ENCODE results near the gene PHF10.

Gene PHF10

GRCh38 chr6:169722362-169723199 lies 1.7 kb downstream of the PHF10 start:
- H3K9me3 ChIP-seq (ENCODE audit: insufficient read depth, low read depth, low read length), result no peaks in the 10 kb centered on the region
- peaks cover 9% of the 10 kb centered on the region for H3K79me2 ChIP-seq (ENCODE audit: control insufficient read depth, insufficient read depth, low read length, poor library complexity)
- no peak overlapping the region for H2BK5ac ChIP-seq (ENCODE audit: low read depth, low read length, poor library complexity)
- no peak overlapping the region for H2AK5ac ChIP-seq (ENCODE audit: low read length)
- H3K4me2 ChIP-seq (ENCODE audit: low read length), result peak overlapping the region; percentile 90
- peak; percentile 50 to 64 for DNase-seq
- H3K14ac ChIP-seq (ENCODE audit: low read length), result no peak overlapping the region
- H3K79me1 ChIP-seq (ENCODE audit: low read length), result peaks cover 11% of the 10 kb centered on the region
- H4K12ac ChIP-seq (ENCODE audit: low read depth, low read length), result no peak overlapping the region
- H2BK120ac ChIP-seq (ENCODE audit: insufficient read depth, low read length, poor library complexity), result no peak overlapping the region
- no peaks in the 10 kb centered on the region for H3K36me3 ChIP-seq (ENCODE audit: control insufficient read depth in 1 of 2, insufficient read depth in 2 of 2, low read length in 2 of 2)
- H4K8ac ChIP-seq (ENCODE audit: low read depth, low read length), result no peak overlapping the region
- H3K27ac ChIP-seq (ENCODE audit: low read depth, low read length), result no peak overlapping the region
- no peak overlapping the region for H3K23ac ChIP-seq (ENCODE audit: low read length)
- H3K4me3 ChIP-seq (ENCODE audit: low read depth, low read length), result peak overlapping the region; percentile 72
- H4K91ac ChIP-seq (ENCODE audit: low read depth, low read length), result no peak overlapping the region
- H3K4ac ChIP-seq (ENCODE audit: low read depth, low read length), result no peak overlapping the region
- H2BK12ac ChIP-seq (ENCODE audit: low read length), result no peak overlapping the region
- H3K27me3 ChIP-seq (ENCODE audit: insufficient read depth, low read length), result no peaks in the 10 kb centered on the region
- no CpG with 5 or more reads among the region's 22 CpGs for WGBS (ENCODE audit: extremely low coverage, insufficient coverage, insufficient read length)
- peak overlapping the region; percentile 6 for H3K9ac ChIP-seq (ENCODE audit: low read length)
- no peak overlapping the region for H2AFZ ChIP-seq (ENCODE audit: insufficient read depth, low read length, poor library complexity)
- H3K18ac ChIP-seq (ENCODE audit: low read length), result no peak overlapping the region
- peaks cover 0 to 5% of the 10 kb centered on the region in 2 experiments for H3K4me1 ChIP-seq (ENCODE audit: control insufficient read depth in 1 of 2, insufficient read depth in 2 of 2, low read length in 2 of 2)

GRCh38 chr6:169720207-169720855 lies 4.0 kb downstream of the PHF10 start:
- Histone ChIP-seq H3K9me3 (ENCODE audit: insufficient read depth, low read depth, low read length) (no peaks in the 10 kb centered on the region), H3K4ac (ENCODE audit: low read depth, low read length) (no peak overlapping the region), H2AK5ac (ENCODE audit: low read length) (no peak overlapping the region), H2BK120ac (ENCODE audit: insufficient read depth, low read length, poor library complexity) (no peak overlapping the region), H3K27ac (ENCODE audit: low read depth, low read length) (no peak overlapping the region), H2BK5ac (ENCODE audit: low read depth, low read length, poor library complexity) (no peak overlapping the region), H3K27me3 (ENCODE audit: insufficient read depth, low read length) (no peaks in the 10 kb centered on the region), H3K4me1 (ENCODE audit: control insufficient read depth in 1 of 2, insufficient read depth in 2 of 2, low read length in 2 of 2) (peaks cover 0 to 5% of the 10 kb centered on the region in 2 experiments), H3K9ac (ENCODE audit: low read length) (no peak overlapping the region), H3K23ac (ENCODE audit: low read length) (no peak overlapping the region), H3K4me2 (ENCODE audit: low read length) (no peak overlapping the region), H3K79me1 (ENCODE audit: low read length) (peaks cover 11% of the 10 kb centered on the region), H4K91ac (ENCODE audit: low read depth, low read length) (no peak overlapping the region), H3K36me3 (ENCODE audit: control insufficient read depth in 1 of 2, insufficient read depth in 2 of 2, low read length in 2 of 2) (peaks cover 7 to 8% of the 10 kb centered on the region in 2 experiments), H3K79me2 (ENCODE audit: control insufficient read depth, insufficient read depth, low read length, poor library complexity) (peaks cover 9% of the 10 kb centered on the region), H4K12ac (ENCODE audit: low read depth, low read length) (no peak overlapping the region), H3K4me3 (ENCODE audit: low read depth, low read length) (no peak overlapping the region), H3K18ac (ENCODE audit: low read length) (no peak overlapping the region), H3K14ac (ENCODE audit: low read length) (no peak overlapping the region), H2BK12ac (ENCODE audit: low read length) (no peak overlapping the region), H2AFZ (ENCODE audit: insufficient read depth, low read length, poor library complexity) (no peak overlapping the region), H4K8ac (ENCODE audit: low read depth, low read length) (no peak overlapping the region)
- no CpG with 5 or more reads among the region's 3 CpGs for WGBS (ENCODE audit: extremely low coverage, insufficient coverage, insufficient read length)
- DNase-seq, result no peak

- Histone ChIP-seq H2BK120ac (ENCODE audit: insufficient read depth, low read length, poor library complexity) (no peak overlapping the region), H3K36me3 (ENCODE audit: control insufficient read depth in 1 of 2, insufficient read depth in 2 of 2, low read length in 2 of 2) (peaks cover 11 to 13% of the 10 kb centered on the region in 2 experiments), H3K23ac (ENCODE audit: low read length) (no peak overlapping the region), H3K4me1 (ENCODE audit: control insufficient read depth in 1 of 2, insufficient read depth in 2 of 2, low read length in 2 of 2) (peaks cover 0 to 5% of the 10 kb centered on the region in 2 experiments), H3K79me2 (ENCODE audit: control insufficient read depth, insufficient read depth, low read length, poor library complexity) (peaks cover 6% of the 10 kb centered on the region), H4K8ac (ENCODE audit: low read depth, low read length) (no peak overlapping the region), H3K18ac (ENCODE audit: low read length) (no peak overlapping the region), H3K27ac (ENCODE audit: low read depth, low read length) (no peak overlapping the region), H3K4me3 (ENCODE audit: low read depth, low read length) (no peak overlapping the region), H3K9me3 (ENCODE audit: insufficient read depth, low read depth, low read length) (no peaks in the 10 kb centered on the region), H3K4me2 (ENCODE audit: low read length) (no peak overlapping the region), H4K91ac (ENCODE audit: low read depth, low read length) (no peak overlapping the region), H3K79me1 (ENCODE audit: low read length) (peaks cover 6% of the 10 kb centered on the region), H4K12ac (ENCODE audit: low read depth, low read length) (no peak overlapping the region), H2AK5ac (ENCODE audit: low read length) (no peak overlapping the region), H3K9ac (ENCODE audit: low read length) (no peak overlapping the region), H2BK12ac (ENCODE audit: low read length) (no peak overlapping the region), H2BK5ac (ENCODE audit: low read depth, low read length, poor library complexity) (no peak overlapping the region), H3K4ac (ENCODE audit: low read depth, low read length) (no peak overlapping the region), H3K14ac (ENCODE audit: low read length) (no peak overlapping the region), H3K27me3 (ENCODE audit: insufficient read depth, low read length) (no peaks in the 10 kb centered on the region), H2AFZ (ENCODE audit: insufficient read depth, low read length, poor library complexity) (no peak overlapping the region)
- DNase-seq, result no peak
- no CpG with 5 or more reads among the region's 4 CpGs for WGBS (ENCODE audit: extremely low coverage, insufficient coverage, insufficient read length)
Measured at GRCh38 chr6:169719117-169719516, 5.2 kb downstream of the PHF10 start.

- Histone ChIP-seq H2AK5ac (ENCODE audit: low read length) (no peak overlapping the region), H4K12ac (ENCODE audit: low read depth, low read length) (no peak overlapping the region), H3K79me1 (ENCODE audit: low read length) (no peaks in the 10 kb centered on the region), H4K91ac (ENCODE audit: low read depth, low read length) (no peak overlapping the region), H3K4ac (ENCODE audit: low read depth, low read length) (no peak overlapping the region), H3K23ac (ENCODE audit: low read length) (no peak overlapping the region), H3K4me2 (ENCODE audit: low read length) (no peak overlapping the region), H2AFZ (ENCODE audit: insufficient read depth, low read length, poor library complexity) (no peak overlapping the region), H3K9ac (ENCODE audit: low read length) (no peak overlapping the region), H2BK5ac (ENCODE audit: low read depth, low read length, poor library complexity) (no peak overlapping the region), H3K18ac (ENCODE audit: low read length) (no peak overlapping the region), H3K14ac (ENCODE audit: low read length) (no peak overlapping the region), H3K36me3 (ENCODE audit: control insufficient read depth in 1 of 2, insufficient read depth in 2 of 2, low read length in 2 of 2) (peaks cover 20 to 25% of the 10 kb centered on the region in 2 experiments), H3K9me3 (ENCODE audit: insufficient read depth, low read depth, low read length) (no peaks in the 10 kb centered on the region), H4K8ac (ENCODE audit: low read depth, low read length) (no peak overlapping the region), H3K79me2 (ENCODE audit: control insufficient read depth, insufficient read depth, low read length, poor library complexity) (no peaks in the 10 kb centered on the region), H3K4me3 (ENCODE audit: low read depth, low read length) (no peak overlapping the region), H3K4me1 (ENCODE audit: control insufficient read depth in 1 of 2, insufficient read depth in 2 of 2, low read length in 2 of 2) (no peaks in the 10 kb centered on the region), H2BK12ac (ENCODE audit: low read length) (no peak overlapping the region), H3K27me3 (ENCODE audit: insufficient read depth, low read length) (no peaks in the 10 kb centered on the region), H2BK120ac (ENCODE audit: insufficient read depth, low read length, poor library complexity) (no peak overlapping the region), H3K27ac (ENCODE audit: low read depth, low read length) (no peak overlapping the region)
- DNase-seq, result no peak
- no CpG with 5 or more reads among the region's 9 CpGs for WGBS (ENCODE audit: extremely low coverage, insufficient coverage, insufficient read length)
Measured at GRCh38 chr6:169714595-169714994, 9.7 kb downstream of the PHF10 start.

Data from trophoblast cell (in vitro differentiated cells and primary cell).